Measurements from ENCODE around the gene VRTN.

The VRTN gene

DNA sequence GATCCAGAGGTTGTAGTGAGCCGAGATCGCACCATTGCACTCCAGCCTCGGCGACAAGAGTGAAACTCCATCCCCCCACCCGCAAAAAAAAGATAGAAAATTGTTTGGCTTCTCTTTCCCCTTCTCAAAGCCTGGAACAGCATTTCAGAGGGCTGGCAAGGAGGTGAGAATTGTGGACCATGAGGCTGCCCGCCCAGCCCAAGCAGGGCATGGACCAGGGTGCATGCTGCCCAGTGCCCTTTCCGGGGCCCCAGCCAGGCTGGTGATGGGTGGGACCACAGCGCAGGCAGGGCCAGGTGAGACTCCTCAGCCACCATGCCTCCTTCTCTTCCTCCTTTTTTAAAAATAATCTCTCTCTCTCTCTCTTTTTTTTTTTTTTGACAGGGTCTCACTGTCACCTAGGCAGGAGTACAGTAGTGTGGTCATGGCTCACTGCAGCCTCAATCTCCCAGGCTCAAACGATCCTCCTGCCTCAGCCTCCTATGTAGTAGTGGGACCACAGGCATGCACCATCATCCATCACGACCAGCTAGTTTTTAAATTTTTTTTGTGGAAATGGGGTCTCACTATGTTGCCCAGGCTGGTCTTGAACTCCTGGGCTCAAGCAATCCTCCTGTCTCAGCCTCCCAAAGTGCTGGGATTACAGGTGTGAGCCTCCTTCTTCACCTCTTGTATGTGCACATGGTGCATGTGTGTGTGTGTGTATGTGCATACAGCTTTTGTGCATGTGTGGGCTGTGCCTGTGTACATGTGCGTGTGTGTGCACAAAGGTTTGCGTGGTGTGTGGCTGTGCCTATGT, 55.5 kb downstream of the VRTN start:
- DNase-seq (ENCODE audit: low read depth), result no peak
- no peak overlapping the region for H3K4me3 ChIP-seq (replicated peaks; ENCODE audit: low read depth, low read length)
- TF ChIP-seq, protein P1, sequence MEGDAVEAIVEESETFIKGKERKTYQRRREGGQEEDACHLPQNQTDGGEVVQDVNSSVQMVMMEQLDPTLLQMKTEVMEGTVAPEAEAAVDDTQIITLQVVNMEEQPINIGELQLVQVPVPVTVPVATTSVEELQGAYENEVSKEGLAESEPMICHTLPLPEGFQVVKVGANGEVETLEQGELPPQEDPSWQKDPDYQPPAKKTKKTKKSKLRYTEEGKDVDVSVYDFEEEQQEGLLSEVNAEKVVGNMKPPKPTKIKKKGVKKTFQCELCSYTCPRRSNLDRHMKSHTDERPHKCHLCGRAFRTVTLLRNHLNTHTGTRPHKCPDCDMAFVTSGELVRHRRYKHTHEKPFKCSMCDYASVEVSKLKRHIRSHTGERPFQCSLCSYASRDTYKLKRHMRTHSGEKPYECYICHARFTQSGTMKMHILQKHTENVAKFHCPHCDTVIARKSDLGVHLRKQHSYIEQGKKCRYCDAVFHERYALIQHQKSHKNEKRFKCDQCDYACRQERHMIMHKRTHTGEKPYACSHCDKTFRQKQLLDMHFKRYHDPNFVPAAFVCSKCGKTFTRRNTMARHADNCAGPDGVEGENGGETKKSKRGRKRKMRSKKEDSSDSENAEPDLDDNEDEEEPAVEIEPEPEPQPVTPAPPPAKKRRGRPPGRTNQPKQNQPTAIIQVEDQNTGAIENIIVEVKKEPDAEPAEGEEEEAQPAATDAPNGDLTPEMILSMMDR (IDR thresholded peaks at IDR 0.05; ENCODE audit: low read length, missing control alignments), result no peak

DNA sequence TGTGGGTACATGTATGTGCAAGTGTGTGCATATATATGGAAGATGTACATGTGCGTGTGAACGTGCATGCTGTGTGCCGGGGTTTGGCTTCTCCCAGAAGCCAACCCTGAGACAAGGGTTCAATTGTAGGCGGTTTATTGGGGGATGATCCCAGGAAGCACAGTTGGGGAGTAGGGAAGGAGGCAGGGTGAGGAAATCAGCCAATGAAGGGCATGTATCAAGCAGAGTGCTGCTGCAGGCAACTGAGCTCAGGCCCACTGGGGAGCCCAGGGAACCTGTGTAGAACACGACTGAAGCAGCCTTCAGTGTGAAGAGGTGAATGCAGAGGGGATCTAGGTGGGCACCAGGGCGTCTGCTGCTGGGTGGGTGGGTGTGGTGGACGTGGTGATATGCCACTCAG, 56.2 kb downstream of the VRTN start:
- TF ChIP-seq, protein P1 (IDR thresholded peaks at IDR 0.05; ENCODE audit: low read length, missing control alignments), result no peak
- no peak overlapping the region for H3K4me3 ChIP-seq (replicated peaks; ENCODE audit: low read depth, low read length)
- no peak for DNase-seq (ENCODE audit: low read depth)

DNA sequence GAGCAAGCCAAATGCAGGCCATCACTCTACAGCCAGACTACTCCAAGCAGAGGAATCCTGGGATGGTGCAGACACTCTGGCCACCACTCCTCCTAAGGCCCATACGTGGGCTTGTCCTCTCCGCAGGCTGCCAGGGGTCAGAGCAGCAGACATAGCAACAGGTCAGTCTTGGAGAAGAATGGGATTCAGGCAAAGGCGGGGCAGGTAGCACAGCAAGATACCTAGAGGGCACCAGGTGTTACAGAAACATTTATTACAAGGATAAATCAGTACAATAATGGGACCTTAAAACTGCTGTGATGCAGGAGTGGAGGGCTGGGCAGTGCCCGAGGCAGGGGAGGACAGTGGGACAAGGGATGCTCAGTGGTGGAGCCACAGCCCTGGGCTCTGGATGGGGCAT, 57.4 kb downstream of the VRTN start:
- no peak overlapping the region for H3K4me3 ChIP-seq (replicated peaks; ENCODE audit: low read depth, low read length)
- DNase-seq (ENCODE audit: low read depth), result no peak
- TF ChIP-seq, protein P1 (IDR thresholded peaks at IDR 0.05; ENCODE audit: low read length, missing control alignments), result no peak

DNA sequence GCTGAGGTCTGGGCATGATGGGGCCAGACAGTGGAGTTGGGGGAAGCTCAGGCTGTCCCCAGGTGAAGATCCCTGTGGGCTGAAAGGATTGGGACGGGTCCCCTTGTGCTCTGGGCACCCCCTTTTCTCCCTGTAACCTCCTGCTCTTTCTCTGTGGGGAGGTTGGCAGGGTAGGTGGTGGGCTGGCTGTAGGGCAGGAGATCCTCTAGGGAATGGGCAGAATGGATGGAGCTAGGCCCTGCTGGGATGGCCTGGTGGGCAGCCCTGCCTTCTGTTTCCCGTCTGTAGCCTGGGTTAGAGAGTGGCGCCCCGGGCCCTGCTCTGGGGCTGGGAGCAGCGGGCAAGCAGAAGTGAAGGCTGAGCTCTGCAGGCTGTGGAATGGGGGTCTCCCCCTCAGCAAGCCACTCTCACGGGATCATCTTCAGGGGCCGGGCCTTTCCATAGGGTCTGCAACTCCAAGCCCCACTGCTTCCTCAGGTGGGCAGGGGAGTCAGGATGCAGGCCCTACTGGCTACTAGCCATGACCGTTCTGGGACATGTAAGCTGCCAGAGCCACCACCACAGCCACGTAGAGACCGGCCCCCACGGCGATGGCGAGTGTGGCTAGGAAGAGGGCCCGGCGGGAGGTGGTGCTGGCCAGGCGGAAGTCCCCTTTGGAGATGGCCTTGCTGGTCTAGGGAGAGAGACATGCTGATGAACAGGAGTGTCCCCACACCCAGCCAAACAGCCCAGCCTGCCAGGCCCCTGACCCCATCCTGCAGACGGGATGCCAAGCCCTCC, 58.9 kb downstream of the VRTN start:
- TF ChIP-seq, protein P1 (IDR thresholded peaks at IDR 0.05; ENCODE audit: low read length, missing control alignments), result no peak
- no peak for DNase-seq (ENCODE audit: low read depth)
- no peak overlapping the region for H3K4me3 ChIP-seq (replicated peaks; ENCODE audit: low read depth, low read length)

DNA sequence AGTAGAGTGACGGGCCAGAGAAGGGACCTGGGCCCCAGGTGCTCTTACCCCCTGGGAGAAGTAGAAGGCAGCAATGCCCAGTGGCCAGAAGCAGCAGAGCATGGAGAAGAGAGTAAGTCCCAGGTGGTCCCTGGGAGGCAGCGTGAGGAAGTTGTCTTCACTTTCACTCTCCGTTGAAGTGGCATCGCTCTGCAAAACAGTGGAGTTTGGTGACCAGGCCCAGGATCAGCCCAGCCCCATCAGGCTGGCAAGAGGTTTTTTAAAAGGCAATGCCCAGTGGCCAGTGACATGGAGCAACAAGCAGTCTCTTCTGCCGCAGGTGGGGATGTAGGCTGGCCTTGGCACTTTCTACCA, 59.5 kb downstream of the VRTN start:
- TF ChIP-seq, protein P1 (IDR thresholded peaks at IDR 0.05; ENCODE audit: low read length, missing control alignments), result no peak
- no peak overlapping the region for H3K4me3 ChIP-seq (replicated peaks; ENCODE audit: low read depth, low read length)
- DNase-seq (ENCODE audit: low read depth), result no peak

DNA sequence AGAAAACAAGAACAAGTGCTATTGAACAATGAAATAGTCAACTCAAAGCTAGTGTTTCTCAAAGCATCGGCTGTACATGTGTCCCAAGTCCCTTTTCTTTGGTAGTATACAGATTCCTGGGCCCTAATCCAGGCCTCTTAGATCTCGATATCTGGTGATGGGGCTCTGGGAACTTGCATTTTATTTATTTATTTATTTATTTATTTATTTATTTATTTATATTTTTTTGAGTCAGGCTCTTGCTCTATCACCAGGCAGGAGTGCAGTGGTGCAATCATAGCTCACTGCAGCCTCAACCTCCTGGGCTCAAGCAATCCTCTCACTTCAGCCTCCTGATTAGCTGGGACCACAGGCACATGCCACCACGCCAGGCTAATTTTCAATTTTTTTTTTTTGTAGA, 60.6 kb downstream of the VRTN start:
- TF ChIP-seq, protein P1 (IDR thresholded peaks at IDR 0.05; ENCODE audit: low read length, missing control alignments), result no peak
- DNase-seq (ENCODE audit: low read depth), result no peak
- H3K4me3 ChIP-seq (replicated peaks; ENCODE audit: low read depth, low read length), result no peak overlapping the region
